Stimulated activated memory B cell treated with anti-CD40 and anti-IgM and Interleukin-4, amounts not matched to agents 10 μg/mL and 1 μg/mL and 100 μg/mL, for 72 hours (primary cell): ENCODE results near the gene CELSR1.

Source experiments
- ATAC-seq: fragments of 150-1000 bp; cut with Tn5 transposase; 2 replicates; pipeline ENCODE4 v1.10.0; 2021
- H3K27ac Mint-ChIP-seq: one replicate; pipeline ENCODE4 v1.8.0; 2022; ENCODE audit warnings: mild to moderate bottlenecking, mixed read lengths
- H3K27me3 Mint-ChIP-seq: one replicate; pipeline ENCODE4 v1.8.0; 2022; ENCODE audit warnings: mixed read lengths
- H3K36me3 Mint-ChIP-seq: one replicate; pipeline ENCODE4 v1.8.0; 2022; ENCODE audit warnings: mixed read lengths
- H3K4me1 Mint-ChIP-seq: one replicate; pipeline ENCODE4 v1.8.0; 2022; ENCODE audit warnings: mixed read lengths
- H3K4me3 Mint-ChIP-seq: one replicate; pipeline ENCODE4 v1.8.0; 2022; ENCODE audit warnings: mild to moderate bottlenecking, moderate library complexity, mixed read lengths
- H3K9me3 Mint-ChIP-seq: one replicate; pipeline ENCODE4 v1.8.0; 2022; ENCODE audit warnings: mixed read lengths

Gene CELSR1

DNA sequence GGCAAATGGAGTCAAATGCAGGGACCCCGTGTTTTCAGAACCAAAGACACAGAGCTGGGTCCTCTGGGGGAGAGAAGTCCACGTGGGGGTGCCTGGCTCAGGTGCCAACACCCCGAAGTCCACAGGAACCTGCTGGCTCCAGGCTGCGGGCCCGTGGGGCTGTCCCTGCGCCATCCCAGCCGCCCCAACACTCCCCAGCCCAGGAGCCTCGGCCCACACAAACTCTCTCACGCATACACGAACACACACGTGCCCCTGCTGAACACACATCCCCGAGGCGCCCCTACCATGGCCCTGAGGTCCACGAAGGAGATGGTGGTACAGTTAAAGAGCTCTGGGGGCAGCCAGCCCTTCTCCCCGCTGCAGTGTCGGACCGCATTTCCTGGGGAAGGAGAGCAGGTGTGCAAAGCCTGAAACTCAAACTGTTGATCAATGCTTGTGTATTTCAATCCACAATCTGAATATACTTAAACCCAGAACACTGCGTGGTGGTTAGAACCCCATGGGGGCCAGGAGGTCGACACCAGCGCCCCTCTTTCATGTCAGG lies 147.2 kb downstream of the CELSR1 start:
- Mint-ChIP-seq H3K4me1 (no peaks in the 10 kb centered on the region), H3K9me3 (no peaks in the 10 kb centered on the region), H3K4me3 (no peak overlapping the region), H3K27me3 (no peaks in the 10 kb centered on the region), H3K36me3 (peaks cover 49% of the 10 kb centered on the region), H3K27ac (no peak overlapping the region)
- no peak for ATAC-seq

DNA sequence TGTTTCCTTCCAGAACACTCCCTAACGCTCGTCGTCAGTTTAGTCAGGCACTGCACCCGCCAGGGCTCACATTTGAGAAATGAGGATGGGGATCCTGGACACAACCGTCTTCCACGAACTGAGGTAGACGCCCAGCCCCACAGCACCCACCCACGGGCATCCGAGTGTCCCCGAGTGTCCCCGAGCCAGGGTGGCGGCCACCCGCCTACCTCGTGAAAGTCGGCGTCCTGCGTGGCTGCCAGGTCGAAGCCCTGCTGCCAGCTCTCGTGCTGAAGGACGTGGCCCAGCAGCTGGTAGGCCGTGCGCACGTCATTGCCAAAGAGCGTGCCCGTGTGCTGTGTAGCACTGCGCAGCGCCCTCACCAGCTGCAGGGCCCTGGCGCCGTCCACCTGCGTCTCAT lies 148.3 kb downstream of the CELSR1 start:
- Mint-ChIP-seq H3K27ac (no peak overlapping the region), H3K4me3 (no peak overlapping the region), H3K27me3 (no peaks in the 10 kb centered on the region), H3K9me3 (no peaks in the 10 kb centered on the region), H3K4me1 (no peaks in the 10 kb centered on the region), H3K36me3 (peaks cover 45% of the 10 kb centered on the region)
- no peak for ATAC-seq

DNA sequence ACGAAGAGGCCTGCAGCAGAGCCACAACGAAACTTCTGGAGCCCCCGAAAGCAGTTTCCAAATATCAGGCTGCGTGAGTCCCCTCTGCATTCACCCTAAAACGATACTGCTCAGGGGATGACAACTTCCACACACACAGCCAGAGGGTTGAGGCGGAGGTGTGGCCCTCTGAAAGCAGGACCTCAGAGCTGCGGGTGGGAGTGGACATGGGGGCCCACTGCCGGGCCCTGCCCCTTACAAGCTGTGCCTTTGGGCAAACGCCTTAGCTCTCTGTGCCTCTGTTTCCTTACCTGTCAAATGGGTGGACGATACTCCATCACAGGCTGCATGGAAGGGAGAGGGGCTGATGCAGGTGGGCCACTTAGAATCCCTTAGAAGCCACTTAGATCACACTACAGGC lies 148.8 kb downstream of the CELSR1 start:
- Mint-ChIP-seq H3K36me3 (peaks cover 41% of the 10 kb centered on the region), H3K27ac (no peak overlapping the region), H3K4me3 (no peak overlapping the region), H3K4me1 (no peaks in the 10 kb centered on the region), H3K27me3 (no peaks in the 10 kb centered on the region), H3K9me3 (no peaks in the 10 kb centered on the region)
- ATAC-seq: no peak

DNA sequence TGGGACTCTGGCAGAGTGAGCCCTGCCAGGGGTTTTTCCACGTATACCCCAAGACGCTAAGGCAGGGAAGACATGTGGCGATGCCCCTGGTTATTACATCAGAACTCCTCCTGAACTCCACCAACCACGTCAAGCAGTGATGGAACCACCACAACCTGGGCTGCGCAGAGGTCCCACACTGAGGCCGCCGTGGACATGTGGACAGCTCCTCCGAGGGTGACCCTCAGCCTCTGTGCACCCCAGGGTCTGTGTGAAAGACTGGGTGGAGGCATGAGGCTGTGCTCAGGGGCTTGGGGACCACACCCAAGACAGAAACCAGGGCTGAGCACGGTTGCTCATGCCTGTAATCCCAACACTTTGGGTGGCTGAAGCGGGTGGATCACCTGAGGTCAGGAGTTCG lies 149.7 kb downstream of the CELSR1 start:
- Mint-ChIP-seq H3K4me1 (no peaks in the 10 kb centered on the region), H3K36me3 (peaks cover 39% of the 10 kb centered on the region), H3K27me3 (no peaks in the 10 kb centered on the region), H3K27ac (no peak overlapping the region), H3K9me3 (peaks cover 1% of the 10 kb centered on the region), H3K4me3 (no peak overlapping the region)
- no peak for ATAC-seq

DNA sequence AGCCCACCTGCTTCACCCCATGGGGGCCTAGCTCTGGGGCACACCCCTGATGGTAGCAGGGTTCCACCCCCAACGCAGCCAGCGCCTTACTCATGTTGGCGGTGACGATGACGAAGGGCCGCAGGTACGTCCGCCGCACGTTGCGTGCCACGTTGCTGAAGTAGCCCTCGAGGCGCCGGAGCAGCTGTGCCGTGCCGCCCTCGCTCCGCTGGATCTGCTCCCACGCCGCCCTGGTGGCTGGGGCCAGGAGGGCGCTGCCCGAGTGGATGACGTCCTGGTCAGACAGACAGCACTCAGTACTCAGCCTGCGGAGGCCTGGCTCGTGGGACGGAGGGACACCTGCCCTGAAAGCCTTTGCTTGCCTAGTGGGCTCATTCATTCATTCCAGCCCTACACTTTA lies 151.1 kb downstream of the CELSR1 start:
- ATAC-seq: no peak
- Mint-ChIP-seq H3K27ac (no peak overlapping the region), H3K27me3 (no peaks in the 10 kb centered on the region), H3K36me3 (peaks cover 34% of the 10 kb centered on the region), H3K4me3 (no peak overlapping the region), H3K9me3 (peaks cover 4% of the 10 kb centered on the region), H3K4me1 (no peaks in the 10 kb centered on the region)

DNA sequence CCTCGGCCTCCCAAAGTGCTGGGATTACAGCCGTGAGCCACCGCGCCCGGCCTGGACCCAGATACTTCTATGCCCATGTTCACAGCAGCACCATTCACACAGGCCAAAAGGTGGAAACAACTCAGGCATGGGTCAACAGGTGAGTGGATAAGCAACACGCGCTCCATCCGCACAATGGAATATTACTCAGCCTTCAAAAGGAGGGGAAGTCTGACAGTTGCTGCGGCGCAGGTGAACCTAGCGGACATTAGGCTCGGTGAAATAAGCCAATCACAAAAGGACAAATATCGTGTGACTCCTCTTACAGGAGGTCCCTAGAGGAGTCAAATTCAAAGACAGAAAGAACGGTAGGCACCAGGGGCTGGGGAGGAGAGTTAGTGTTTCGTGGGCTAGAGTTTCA lies 154.9 kb downstream of the CELSR1 start:
- no peak overlapping the region for H3K4me3 Mint-ChIP-seq
- H3K36me3 Mint-ChIP-seq: peaks cover 67% of the 10 kb centered on the region
- peaks cover 4% of the 10 kb centered on the region for H3K9me3 Mint-ChIP-seq
- ATAC-seq: no peak
- no peaks in the 10 kb centered on the region for H3K27me3 Mint-ChIP-seq
- no peak overlapping the region for H3K27ac Mint-ChIP-seq
- no peaks in the 10 kb centered on the region for H3K4me1 Mint-ChIP-seq

DNA sequence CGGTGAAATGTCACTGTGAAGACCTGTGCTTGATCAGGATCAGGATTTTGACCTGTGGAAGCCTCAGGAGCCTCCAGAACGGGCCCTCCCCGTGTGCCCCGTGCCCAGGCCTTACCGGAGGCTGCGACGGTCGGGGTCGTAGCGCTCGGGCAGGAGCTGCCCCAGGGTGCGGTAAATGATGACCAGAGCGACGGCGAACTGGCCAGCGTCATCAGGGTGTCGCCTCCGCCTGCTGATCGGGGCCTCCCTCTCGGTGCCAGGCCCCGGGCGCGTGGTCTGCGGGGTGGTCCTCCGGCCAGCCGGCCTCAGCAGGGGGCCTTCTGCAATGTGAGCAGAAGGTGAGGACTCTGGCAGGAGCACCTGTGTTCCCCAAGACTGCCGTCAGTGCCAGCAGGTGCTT lies 155.7 kb downstream of the CELSR1 start:
- no peak for ATAC-seq
- H3K4me3 Mint-ChIP-seq: no peak overlapping the region
- no peaks in the 10 kb centered on the region for H3K4me1 Mint-ChIP-seq
- no peaks in the 10 kb centered on the region for H3K27me3 Mint-ChIP-seq
- peaks cover 73% of the 10 kb centered on the region for H3K36me3 Mint-ChIP-seq
- H3K27ac Mint-ChIP-seq: no peak overlapping the region
- H3K9me3 Mint-ChIP-seq: peaks cover 8% of the 10 kb centered on the region

DNA sequence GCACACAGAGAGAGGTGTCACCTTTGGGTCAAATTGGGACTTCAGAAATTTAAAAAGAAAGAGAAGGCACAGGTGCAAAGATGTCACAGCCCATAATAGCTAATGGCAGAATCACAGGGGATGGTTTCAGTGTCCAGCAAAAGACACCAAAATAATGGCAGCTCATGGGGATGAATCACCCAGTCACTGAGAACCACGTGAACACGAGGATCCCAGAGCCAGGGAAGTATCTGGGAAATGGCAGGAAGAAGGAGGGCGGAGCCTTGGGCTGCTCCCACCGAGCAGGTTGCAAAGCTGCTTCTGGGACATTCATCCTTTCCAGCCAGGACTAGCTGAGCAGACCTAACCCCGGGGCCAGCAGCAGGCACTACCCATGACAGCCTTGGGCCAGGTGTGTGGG lies 156.3 kb downstream of the CELSR1 start:
- H3K27me3 Mint-ChIP-seq: no peaks in the 10 kb centered on the region
- no peak overlapping the region for H3K27ac Mint-ChIP-seq
- H3K4me1 Mint-ChIP-seq: no peaks in the 10 kb centered on the region
- no peak overlapping the region for H3K4me3 Mint-ChIP-seq
- ATAC-seq: no peak
- peaks cover 10% of the 10 kb centered on the region for H3K9me3 Mint-ChIP-seq
- peaks cover 73% of the 10 kb centered on the region for H3K36me3 Mint-ChIP-seq

DNA sequence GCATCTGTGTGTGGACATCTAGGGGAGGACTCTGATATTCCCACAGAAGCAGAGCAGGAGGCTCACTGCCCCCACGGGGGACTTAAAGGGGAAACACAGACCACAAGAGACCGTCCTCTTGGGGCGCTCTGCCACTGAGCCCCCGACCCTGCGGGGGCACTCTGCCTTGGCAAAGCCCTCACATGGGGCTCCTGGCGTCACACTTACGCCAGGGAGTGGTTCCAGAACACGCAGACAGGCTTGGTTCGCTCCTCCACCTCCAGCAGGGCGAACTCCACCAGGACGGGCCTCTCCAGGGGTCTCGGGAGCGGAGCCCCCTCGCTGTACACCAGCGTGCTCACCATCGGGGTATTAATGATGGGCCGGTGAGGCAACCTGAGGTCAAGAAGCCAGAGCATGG lies 156.8 kb downstream of the CELSR1 start:
- H3K4me1 Mint-ChIP-seq: no peaks in the 10 kb centered on the region
- no peak for ATAC-seq

DNA sequence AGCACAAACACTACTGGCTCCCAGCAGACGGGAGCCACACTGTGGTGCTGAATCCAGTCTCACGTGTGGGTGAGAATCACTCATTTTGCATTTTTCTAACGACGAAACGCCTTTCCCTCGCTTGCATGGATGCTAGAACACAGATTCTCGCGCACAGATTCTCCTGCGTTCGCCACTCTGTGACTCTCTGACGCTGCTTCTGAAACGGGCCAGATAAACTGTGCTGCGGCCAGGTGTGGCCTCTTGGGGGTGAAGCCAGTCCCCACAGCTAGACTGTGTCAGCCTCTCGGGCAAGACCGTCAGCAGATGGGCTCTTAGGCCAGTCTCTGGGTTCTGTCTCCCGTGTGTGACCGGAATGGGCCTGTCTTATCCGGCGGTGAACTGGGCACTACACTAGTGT lies 157.4 kb downstream of the CELSR1 start:
- no peak overlapping the region for H3K27ac Mint-ChIP-seq
- H3K4me1 Mint-ChIP-seq: no peaks in the 10 kb centered on the region
- peaks cover 75% of the 10 kb centered on the region for H3K36me3 Mint-ChIP-seq
- ATAC-seq: no peak
- no peak overlapping the region for H3K4me3 Mint-ChIP-seq
- peaks cover 13% of the 10 kb centered on the region for H3K9me3 Mint-ChIP-seq
- no peaks in the 10 kb centered on the region for H3K27me3 Mint-ChIP-seq

More for the DNA sequence above, 156.8 kb downstream of the CELSR1 start:
- Mint-ChIP-seq H3K27me3 (no peaks in the 10 kb centered on the region), H3K36me3 (peaks cover 75% of the 10 kb centered on the region), H3K4me3 (no peak overlapping the region), H3K9me3 (peaks cover 13% of the 10 kb centered on the region), H3K27ac (no peak overlapping the region)

DNA sequence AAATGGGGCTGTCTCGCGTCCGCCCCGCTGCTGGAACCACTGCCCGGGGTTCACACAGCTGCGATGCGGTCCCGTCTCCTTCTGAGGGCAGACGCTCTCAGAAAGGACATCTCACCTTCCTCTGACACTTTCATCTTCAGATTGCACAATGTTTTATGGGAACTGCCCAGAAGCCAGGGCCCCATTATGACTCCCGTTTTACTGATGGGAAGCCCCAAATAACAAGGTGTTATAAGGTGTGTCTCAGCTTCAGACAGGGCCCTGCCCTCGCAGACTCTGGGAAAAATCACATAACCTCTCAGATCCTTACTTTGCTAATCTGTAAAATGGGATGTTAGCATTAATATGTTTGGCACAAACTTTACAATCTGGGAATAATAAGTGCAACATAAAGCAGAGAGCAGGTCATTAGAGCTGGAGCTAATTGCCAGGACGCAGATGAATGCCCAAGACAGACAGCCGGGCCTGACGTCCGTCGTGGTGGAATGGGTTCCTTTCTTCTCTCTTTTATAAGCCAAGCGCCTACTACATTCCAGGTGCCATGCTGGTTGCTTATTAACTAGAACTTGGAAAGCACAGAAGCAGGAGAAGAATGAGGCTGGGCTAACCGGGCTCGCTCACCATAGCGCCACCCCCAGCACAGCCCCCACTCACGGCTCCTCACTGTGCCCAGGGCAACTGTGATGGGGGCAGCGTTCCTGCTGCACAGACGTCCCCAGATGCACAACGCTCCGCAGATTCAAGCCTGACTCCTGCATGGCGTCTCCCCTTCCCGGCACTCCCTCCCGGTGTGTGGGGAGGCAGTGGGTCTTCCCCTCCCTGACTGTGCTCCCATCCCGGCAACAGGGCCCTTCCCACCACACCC lies 158.1 kb downstream of the CELSR1 start:
- peaks cover 13% of the 10 kb centered on the region for H3K9me3 Mint-ChIP-seq
- ATAC-seq: no peak
- no peaks in the 10 kb centered on the region for H3K27me3 Mint-ChIP-seq
- no peak overlapping the region for H3K27ac Mint-ChIP-seq
- H3K4me3 Mint-ChIP-seq: no peak overlapping the region
- H3K4me1 Mint-ChIP-seq: no peaks in the 10 kb centered on the region
- H3K36me3 Mint-ChIP-seq: peaks cover 77% of the 10 kb centered on the region

DNA sequence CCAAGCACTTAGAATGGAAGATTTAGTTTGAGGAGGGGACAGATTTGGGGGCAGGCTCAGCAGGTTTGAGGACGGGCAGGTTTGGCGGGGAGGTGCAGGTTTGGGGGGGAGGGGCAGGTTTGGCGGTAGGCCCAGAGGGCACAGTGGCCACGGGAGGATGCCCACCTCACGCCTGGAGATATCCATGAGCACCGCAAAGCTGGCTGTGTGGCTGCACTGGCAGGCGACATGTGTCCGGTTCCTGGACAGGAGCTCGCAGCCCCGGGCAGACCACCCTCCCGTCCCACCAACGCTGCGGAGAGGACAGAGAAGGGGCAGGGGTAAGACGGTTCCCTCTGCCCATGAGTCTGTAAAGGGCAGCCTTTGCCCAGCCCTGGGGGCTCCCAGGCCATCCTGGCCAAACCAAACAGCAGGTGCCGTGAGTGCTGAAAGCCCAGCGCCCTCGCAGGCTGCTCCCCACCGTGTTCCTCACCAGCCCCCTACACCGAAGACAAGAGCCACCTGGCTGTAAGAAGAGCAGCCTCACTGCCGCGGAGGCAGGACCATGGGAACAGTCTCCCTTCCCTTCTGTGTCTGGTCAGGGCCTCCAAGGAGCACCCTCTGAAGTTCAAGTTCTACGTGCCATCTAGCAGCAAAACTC lies 158.9 kb downstream of the CELSR1 start:
- Mint-ChIP-seq H3K9me3 (peaks cover 13% of the 10 kb centered on the region), H3K27ac (no peak overlapping the region), H3K4me1 (no peaks in the 10 kb centered on the region), H3K4me3 (no peak overlapping the region), H3K27me3 (no peaks in the 10 kb centered on the region), H3K36me3 (peaks cover 77% of the 10 kb centered on the region)
- ATAC-seq: no peak

DNA sequence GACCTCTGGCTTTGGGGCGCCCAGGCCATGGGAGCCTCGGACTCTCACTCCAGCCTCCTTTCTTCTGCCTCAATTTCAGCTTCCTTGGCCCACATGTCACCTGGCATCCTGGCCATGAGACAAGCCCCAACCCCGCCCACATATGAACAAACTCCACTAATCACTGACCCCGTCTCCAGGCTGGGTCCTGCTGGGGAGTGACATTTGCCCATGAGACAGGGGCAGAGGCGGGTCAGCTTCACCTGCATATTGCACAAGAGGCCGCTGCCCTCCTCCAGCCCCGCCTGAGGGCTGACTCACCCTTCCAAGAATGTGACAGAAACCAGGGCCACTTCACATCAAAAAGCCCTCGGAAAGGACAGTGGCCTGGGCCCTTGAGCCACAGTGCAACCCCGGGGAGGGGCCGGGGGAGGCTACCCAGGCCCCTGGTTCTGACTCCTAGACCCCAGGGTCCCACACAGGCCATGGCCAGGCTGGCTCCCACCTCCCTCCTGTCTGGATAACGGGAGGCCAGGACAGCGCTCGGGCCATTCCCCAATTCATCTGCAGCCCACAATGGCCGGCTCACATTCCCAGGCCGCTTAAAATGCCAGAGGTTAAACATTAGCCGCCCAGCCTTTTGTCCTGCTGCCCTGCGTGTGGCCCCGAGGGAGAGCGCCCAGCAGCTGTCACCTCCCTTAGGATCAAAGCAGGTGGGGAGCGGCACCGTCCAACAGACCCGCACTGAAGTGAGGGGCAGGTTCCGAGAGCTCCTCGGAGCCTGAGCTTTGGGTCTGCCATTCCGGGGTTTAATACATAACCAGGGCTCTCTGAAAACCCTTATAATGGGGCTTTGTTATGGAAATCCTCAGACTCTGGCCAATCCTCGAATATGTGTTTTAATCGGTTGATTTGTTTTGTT lies 159.6 kb downstream of the CELSR1 start:
- Mint-ChIP-seq H3K27ac (no peak overlapping the region), H3K4me3 (no peak overlapping the region), H3K36me3 (peaks cover 77% of the 10 kb centered on the region), H3K4me1 (no peaks in the 10 kb centered on the region), H3K9me3 (peaks cover 12% of the 10 kb centered on the region), H3K27me3 (no peaks in the 10 kb centered on the region)
- no peak for ATAC-seq

DNA sequence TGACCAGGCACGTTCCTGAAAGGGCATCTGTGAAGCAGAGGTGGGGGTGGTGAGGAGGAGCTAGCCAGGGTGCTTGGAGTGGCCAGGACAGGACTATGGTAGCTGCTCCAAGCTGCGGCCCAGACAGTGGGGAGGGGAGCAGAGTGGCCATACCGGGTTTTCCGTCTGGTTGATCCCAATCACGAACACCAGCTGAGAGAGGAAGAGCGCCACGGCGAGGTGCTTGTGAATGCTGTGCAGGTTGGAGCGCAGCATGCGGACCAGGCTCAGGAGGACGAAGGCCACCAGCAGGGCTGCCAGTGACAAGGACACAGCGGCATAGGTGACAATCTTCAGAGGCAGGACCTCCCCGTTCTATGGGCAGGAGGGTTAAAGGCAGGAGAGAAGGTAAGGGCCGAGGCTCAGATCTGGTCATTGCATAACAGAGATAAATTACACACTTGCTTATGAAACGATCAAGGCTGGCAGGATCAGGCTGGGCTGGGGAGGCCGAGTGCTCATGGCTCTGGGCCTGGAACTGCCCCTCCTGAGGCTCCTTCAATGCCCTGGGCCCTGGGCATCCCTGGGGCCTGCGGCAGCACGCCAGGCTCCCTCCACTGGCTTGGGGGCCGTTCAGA lies 160.4 kb downstream of the CELSR1 start:
- ATAC-seq: no peak
- H3K27ac Mint-ChIP-seq: no peak overlapping the region
- H3K9me3 Mint-ChIP-seq: peaks cover 9% of the 10 kb centered on the region
- no peak overlapping the region for H3K4me3 Mint-ChIP-seq
- peaks cover 79% of the 10 kb centered on the region for H3K36me3 Mint-ChIP-seq
- no peaks in the 10 kb centered on the region for H3K4me1 Mint-ChIP-seq
- H3K27me3 Mint-ChIP-seq: no peaks in the 10 kb centered on the region

DNA sequence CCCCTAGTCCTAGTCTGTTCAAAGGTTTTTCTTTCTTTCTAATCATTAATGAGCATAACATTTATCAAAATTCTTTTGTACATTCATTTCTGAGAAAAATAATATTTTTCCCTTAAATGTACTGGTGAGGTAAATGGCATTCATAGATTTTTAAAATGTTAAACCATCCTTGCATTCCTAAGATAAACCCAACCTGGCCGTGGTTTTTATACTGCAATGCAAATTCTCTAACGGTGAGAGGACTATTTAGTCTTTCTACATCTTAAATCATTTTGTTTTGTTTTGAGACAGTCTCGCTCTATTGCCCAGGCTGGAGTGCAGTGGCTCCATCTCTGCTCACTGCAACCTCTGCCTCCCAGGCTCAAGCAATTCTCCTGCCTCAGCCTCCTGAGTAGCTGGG lies 161.3 kb downstream of the CELSR1 start:
- H3K27ac Mint-ChIP-seq: no peak overlapping the region
- H3K4me1 Mint-ChIP-seq: peaks cover 7% of the 10 kb centered on the region
- no peak for ATAC-seq
- peaks cover 9% of the 10 kb centered on the region for H3K9me3 Mint-ChIP-seq
- H3K27me3 Mint-ChIP-seq: no peaks in the 10 kb centered on the region
- H3K4me3 Mint-ChIP-seq: no peak overlapping the region
- peaks cover 81% of the 10 kb centered on the region for H3K36me3 Mint-ChIP-seq
